HG02852 (cell line): ENCODE data around the gene IFT122.

Experiments used
- ATAC-seq: cut with Tn5 transposase; IDR thresholded peaks from one replicate; pipeline ENCODE4 v1.9.1; 2021; ENCODE audit warnings: mild to moderate bottlenecking, moderate library complexity; ENCODE audit not compliant: unreplicated experiment

The IFT122 gene

DNA sequence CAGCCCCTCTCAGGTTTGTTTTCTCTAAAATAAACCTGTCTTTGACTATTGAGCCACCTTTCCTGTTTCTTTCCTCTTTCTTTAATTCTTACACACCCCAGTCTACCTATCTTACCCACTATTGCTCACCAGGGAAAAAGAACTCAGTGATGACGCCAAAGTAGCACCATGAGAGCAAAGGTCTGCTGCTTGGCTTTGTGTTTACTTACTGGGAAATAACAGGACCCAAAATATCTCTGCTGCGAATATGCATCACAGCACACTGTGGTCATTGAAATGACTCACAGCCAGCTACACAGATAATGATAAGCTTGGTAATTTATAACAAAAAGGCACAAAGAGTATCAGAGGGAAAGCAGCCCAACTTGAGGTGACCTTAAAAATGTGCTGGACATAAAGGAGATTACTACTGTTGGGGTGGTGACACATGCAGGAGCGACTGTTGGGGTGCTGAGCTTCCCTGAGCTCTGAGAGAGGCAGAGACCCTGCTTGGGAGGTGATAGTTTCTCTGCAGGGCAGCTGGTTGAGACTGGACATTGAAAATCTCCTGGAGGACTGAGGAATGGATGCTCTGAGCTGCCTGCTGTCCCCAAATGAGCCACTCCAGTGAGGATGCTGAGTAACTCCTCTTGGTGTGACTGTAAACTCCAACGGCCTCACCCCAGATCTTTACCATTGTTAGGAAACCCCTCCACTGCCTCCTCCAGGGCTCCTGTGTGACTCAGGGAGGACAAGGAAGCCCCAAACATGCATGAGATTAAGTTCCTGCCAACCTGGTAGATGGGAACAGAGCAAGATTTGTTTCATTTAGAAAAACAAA, 26.1 kb upstream of the IFT122 start:
- ATAC-seq, result peak; percentile 89

DNA sequence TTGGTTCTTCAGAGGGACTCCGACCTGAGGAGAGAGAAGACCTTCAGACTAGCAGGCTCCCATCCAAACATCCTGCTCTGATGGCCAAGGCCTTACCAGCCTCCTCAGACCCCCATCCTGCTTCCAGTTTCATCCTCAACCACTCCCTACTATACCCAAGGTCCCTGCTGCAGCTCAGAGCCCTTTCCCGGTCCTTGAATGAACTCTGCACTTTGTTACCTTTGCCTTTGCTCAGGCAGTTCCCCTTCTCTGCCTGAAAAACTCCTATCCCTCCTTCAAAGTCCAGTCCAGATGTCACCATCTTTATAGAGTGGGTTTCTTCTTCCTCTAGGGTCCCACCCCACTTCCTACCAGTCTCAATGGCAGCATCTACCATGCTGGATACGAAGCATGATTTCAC, 24.6 kb upstream of the IFT122 start:
- ATAC-seq, result no peak

DNA sequence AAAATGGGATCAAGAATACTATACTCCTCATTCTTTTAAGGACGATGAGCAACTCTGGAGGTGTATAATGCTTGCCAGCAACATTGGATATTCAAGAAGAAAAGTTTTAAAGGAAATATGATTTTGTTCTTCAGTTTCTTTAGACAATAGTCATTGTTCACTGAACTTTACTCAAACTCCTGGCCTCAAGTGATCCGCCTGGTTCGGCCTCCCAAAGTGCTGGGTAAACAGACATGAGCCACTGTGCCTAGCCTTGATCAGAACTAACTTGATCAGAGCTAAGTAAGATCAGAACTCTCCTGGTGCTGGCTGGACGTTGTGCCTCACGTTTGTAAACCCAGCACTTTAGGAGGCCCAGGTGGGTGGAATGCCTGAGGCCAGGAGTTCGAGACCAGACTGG, 24.2 kb upstream of the IFT122 start:
- no peak for ATAC-seq

DNA sequence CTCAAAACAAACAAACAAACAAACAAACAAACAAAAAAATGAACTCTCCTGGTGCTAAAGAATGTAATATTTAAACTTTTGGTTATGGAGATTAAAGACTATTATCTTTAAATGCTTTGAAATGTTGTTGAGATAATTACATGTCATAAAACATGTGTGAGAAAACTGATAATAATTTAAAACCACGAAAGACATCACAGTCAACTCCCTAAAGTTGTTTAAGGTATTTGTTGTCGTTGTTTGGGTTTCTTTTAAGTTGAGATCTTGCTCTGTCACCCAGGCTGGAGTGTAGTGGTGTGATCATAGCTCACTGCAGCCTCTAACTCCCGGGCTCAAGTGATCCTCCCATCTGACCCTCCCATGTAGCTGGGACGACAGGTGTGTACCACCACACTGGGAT, 23.6 kb upstream of the IFT122 start:
- no peak for ATAC-seq

DNA sequence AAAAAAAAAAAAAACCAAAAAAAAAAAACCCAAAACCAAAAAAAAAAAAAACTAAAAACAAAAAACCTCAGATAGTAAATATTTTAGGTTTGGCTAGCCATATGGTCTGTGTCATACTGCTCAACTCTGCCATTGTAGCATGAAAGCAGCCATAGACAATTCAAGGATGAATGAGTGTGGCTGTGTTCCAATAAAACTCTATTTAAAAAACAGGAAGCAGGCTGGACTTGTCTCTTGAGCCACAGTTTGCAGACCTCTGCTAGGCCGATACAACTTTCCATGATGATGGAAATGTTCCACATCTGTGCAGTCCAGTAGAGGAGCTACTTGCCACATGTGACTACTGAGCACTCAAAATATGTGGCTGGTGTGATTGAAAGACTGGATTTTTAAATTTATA, 22.7 kb upstream of the IFT122 start:
- no peak for ATAC-seq

DNA sequence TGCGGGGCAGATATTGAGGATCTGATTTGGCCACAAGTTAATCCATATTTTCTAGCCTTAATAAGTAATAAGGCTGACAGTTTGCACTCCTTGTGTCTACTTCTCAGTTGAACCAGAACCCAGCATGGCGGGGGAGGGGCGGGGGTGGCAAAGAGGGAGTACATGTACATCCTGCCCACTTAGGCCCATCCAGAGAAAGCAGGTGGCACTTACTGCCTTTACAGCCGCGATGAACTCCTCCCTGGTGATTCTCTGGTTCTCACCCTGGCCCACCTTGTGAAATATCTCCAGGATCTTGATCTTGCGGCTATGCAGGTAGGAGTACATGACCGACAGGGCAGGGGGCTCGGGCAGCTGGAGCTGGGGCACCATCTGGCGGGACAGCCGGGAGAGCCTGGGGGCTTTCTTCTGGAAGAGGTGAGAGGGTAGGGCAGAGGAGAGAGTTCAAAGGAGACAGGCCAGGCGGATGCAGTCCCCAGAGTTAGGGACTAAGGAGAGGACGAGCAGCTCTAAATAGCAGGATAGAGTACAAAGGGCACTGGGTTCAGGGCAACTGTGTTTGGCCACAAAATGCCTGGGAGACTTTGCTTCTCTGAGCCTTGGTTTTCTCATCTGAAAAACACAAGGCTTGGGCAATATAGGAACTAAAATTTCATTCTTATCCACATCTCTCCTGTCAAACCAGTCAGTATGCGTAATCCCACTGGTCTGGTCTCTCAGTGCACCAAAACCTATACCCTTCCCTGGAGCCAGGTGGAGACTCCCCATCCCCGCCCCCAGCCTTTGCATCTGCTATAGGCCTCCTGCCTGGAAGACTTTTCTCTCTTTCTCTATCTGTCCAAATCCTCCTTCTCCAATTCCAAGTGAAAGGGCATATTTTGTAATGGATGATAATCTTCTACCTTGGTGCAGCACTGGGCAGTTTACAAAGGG, 21.7 kb upstream of the IFT122 start:
- no peak for ATAC-seq

DNA sequence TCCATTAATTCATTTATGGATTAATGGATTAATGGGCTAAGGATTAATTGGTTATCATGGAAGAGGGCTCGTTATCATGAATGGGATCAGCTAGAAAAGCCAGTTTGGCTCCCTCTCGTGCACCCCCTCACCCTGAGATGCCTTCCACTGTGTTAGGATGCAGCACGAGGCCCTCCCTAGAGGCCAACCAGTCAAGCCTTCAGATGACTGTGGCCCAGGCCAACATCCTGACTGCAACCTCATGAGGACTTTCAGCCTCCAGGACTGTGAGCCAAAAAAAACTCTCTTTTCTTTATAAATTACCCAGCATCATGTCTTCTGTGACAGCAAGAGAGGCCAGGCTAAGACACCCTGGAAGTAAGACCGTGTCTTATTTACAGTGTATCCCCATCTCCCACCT, 20.5 kb upstream of the IFT122 start:
- no peak for ATAC-seq

DNA sequence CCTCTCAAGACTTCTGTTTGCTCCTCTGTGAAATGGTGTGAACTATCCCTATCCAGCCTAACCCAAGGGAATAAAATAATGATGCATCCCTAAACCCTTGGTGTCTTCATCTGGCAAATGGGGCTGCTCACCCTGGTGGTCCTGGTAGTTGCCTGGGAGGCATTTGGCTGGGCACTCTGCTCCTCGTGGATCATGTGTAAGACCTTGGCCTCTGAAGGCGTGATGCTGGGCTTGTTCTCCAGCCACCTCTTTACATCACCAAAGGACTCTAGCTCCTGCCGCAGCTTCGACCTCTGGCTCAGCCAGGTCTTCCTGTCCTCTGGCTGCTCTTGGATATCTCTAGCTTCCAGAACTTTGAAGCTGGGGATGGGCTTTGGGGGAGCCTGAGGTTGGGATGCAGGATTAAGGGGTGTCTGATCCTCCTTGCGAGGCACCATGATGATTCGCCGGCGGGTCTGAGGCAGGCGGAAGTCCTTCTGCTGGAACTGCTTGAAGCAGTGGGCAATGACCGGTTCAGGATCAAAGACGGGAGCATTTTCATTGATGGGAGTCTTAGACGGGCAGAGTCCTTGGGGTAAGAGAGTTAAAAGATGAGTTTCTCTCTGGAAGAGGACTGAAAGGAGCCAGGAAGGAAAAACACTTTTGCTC, 18.7 kb upstream of the IFT122 start:
- no peak for ATAC-seq

DNA sequence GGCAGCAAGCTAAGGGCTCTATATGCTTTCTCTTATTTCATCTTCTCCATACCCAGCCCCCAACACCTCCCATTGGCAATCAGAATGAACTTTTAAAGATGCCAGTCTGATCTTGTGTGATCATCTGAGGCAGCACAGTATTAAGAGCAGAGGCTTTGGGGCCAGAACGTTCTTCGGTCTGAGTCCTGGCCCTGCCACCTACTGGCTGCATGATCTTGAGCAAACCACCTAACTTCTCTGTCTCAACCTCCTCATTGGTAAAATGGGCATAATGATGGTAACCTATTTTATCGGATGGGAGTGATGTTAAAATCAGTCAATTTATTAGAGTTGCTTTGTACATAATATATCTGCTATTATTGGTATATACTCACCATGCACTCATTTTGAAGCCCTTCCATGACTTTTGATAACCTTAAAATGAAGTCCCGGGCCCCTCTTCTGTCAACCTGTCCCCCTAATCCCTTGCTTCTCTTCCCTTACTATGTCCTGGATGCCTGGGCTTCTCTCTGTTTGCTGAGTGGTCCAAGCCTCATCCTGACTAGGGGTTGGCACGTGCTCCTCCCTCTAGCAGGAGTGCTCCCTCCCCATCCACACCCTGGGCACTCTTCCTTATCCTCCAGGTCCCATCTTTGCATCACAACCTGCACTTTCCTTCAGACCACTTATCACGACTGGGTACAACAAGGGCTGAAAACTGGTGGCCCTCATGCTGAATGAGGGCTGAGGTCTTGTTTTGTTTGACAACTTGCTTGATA, 17.9 kb upstream of the IFT122 start:
- no peak for ATAC-seq

DNA sequence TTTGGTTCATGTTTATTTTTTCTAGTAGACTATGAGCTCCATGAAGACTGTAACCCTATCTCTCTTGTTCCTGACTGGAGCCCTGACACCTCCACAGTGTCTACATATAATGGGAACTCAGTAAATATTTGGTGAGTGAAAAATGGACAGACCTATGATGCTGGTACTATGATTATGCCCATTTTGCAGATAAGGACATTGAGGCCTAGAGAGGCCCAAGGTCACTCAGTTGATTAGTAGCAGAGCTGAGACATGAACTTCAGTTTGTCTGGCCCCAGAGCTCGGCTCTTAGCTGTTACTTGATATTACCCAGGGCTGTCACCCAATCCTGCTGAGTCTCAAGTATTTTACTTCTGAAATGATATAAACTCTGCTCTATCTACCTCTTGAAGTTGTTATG, 17.1 kb upstream of the IFT122 start:
- no peak for ATAC-seq

DNA sequence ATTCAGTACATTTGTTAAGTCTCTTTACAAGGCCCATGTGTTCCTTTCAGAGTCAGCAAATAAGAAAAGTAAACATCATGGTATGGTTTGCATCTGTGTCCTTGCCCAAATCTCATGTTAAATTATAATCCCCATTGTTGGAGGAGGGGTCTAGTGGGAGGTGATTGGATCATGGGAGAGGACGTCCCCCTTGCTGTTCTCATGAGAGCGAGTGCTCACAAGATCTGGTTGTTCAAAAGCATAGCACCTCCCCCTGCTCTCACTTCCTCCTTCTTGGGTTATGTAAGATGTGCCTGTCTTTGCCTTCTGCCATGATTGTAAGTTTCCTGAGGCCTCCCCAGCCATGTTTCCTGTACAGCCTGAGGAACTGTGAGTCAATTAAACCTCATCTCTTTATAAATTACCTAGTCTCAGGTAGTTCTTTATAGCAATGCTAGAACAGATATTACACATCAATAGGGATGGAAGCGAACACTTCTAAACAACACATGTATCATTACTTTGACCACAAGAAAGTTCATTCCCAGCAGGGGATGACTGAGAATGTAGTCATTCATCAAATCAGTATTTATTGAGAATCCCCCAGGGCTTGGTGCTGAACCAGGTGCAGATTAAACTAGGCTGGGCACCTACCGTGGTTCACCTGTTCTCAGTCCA, 15.7 kb upstream of the IFT122 start:
- peak; percentile 70 for ATAC-seq

DNA sequence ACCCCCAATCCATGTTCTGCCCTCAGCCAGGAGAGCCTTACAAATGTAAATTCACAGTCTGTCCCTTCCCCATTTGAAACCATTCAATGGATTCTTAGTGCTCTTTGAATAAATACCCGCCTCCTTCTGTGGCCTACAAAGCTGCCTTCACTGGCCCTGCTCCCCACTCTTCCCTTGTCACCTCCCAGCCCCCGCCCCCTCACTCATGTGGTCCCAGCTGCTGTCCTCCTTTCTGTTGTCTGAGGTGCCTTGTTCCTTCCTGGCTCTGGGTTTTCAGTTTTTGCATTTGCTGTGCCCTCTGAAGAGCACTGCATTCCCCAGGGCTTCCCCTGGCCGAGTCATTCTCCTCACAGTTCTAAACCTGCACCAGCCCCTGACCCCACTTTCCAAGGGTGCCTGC, 14.8 kb upstream of the IFT122 start:
- no peak for ATAC-seq

DNA sequence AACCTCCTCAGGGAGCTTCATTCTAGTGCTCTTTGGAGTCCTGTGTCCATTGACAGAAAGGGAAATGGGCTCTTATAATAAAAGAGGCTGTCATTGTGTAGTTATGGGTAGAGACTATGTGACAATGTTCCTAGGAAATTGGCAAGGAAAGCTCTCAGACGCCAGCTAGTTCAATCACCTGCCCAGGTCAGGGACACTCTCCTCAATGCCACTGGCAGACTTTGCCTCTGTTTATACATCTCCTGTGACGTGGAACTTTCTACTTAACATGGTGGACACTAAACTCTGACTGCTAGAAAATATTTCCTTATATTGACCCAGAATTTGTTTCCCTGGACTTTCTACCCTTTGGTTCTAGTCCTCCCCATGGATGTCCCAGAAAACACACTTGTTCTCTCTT, 14.4 kb upstream of the IFT122 start:
- no peak for ATAC-seq

DNA sequence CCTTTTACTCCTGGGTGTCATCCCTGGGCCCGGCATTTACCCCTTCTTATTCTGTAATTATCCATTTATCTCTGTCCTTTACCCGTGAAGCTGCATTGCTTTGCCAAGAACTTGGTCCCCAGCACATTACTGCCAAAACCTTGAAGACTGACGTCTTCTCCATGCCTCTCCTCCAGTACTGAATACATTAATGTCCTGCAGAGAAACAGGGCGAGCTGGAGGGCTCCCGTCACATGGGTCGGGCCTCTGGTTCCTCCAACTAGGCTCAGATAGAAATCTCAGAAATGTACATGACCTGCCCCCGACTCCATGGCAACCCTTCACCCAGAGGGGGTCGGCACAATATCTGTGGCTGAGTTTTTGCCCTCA, 12.0 kb upstream of the IFT122 start:
- no peak for ATAC-seq

DNA sequence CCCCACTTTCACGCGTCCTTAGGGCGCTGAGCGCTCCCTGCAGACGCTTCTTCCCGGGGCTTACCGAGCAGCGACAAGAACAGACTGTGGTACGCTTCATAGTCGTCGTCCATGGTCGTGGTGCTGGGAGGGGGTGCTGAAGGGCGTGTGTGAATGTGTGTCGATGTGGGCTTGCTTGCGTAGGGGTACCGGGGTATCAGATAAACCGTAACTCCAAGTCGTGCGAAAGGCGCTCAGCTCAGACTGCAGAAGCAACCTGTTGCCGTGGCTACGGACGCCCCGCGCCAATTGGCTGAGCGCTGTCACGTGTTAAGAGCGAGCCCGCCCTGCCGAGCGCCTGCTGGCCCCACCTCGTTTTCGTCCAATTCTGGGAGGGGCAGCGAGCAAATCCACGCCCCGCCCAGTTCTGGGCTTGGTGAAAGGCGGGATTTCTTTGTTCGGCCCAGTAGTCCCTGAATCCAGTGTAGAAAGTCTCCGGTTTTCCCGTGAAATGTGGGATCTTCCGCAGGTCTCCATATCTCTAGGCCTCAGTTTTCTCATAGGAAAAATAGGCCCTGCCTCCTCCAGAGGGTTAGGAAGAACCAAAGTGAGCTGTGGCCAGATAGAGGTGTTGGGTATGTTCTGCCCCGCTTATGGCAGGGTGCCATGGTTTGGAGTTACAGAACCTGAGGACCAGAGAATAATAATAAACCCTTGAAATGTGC, 11.5 kb upstream of the IFT122 start, which contains the start of gene EFCAB12:
EFCAB12 (minus strand) TSS at position 261 of the 704 bp plus-strand sequence; CDS start at position 113, 148 bp downstream.
- peak; percentile 89 for ATAC-seq

DNA sequence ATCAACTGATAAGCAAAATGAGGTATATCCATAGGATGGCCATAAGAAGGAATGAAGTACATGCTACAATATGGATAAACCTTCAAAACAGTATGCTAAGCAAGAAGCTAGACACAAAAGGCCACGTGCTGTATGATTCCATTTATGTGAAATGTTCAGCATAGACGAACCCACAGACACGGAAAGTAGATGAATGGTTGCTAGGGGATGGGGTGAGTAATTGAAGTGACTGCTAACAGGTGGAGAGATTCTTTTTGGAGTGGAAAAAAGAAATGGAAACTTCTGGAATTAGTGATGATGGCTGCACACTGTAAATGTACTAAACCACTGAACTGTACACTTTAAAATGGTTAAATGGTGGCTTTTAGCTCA, 11.0 kb upstream of the IFT122 start:
- no peak for ATAC-seq

DNA sequence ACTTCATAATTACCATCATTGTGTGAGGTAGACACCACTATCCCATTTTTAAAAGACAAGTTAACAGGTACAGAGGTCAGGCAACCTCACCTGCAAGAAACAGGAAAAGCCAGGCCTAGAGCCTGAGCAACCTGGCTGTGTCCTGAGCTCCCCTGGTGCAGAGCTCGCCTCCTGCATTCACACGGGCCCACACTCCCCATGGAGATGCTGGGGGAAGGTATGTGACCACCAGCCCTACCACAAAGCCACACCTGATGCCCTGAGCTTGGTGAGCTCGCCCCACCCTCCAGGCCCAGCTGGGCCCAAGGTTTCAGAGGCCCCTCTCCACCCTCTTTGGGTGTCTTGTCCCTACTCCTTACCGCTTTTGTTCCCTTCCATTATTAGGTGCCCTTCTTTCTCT, 10.4 kb upstream of the IFT122 start:
- ATAC-seq, result no peak

DNA sequence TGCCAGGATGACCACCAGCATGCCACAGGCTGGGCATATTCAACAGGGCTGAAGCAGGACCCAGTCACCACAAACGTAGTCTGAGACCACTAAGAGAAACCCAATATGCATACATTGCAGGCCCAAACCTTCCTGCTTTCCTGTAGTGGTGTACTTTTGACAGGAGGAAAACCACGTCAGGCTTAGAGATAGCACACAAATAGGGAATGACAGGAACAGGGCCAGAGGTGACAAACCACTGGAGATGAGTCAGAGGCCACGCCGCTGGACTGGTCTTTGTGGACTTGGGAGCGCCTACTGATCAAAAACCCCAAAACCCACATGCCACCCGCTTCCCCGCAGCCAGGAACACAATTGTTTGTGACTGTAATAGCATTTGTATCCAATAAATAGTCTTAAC, 8.0 kb upstream of the IFT122 start:
- ATAC-seq, result no peak

DNA sequence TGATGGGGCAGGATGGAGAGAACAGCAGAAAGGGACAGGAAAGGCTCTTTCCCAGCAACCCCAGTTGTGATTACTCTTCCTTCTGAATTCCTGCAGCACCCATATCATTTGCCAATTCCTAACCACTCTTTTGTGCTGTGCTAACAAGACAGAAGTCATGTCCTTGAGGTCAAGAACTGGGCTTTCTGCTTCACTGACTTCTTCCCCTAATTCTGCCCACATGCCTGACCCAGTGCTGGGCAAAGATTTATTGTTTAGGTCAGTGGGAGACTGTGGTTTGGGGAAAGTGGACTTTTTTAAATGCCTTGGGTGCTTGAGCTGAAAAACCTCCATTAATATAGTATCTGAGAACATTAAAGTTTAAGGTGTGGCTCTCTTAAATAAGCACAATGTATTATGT, 7.4 kb upstream of the IFT122 start:
- ATAC-seq, result no peak

DNA sequence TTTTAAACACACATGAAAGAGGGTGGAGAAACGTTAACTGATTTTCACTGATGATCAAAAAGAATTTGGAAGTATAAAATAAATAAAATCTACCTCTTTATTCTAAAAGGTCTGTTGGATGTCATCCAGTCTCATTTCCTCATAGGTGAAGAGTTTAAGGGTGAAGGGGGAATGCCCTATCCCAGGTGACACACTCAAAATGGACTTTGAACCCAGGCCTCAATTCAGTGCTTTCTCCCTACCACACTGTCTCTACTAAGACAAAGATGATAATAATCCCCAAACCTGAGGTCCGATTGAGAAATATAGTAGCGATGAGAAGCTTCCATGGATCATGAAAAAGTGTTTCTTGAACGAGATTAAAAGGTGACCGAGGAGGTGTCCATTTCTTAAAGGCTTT, 6.5 kb upstream of the IFT122 start:
- no peak for ATAC-seq
